Measurements from ENCODE around the gene NEGR1.

GRCh38 chr1:71695084-71695483, 587.3 kb downstream of the NEGR1 start:
- TF ChIP-seq POLR2A (IDR thresholded peaks at IDR 0.05) = no peak
- no peak for TF ChIP-seq CTCF (IDR thresholded peaks at IDR 0.05)

Data from ovary (tissue), 3 donors.